ENCODE data around the gene REPIN1.

- TF ChIP-seq, protein P1, sequence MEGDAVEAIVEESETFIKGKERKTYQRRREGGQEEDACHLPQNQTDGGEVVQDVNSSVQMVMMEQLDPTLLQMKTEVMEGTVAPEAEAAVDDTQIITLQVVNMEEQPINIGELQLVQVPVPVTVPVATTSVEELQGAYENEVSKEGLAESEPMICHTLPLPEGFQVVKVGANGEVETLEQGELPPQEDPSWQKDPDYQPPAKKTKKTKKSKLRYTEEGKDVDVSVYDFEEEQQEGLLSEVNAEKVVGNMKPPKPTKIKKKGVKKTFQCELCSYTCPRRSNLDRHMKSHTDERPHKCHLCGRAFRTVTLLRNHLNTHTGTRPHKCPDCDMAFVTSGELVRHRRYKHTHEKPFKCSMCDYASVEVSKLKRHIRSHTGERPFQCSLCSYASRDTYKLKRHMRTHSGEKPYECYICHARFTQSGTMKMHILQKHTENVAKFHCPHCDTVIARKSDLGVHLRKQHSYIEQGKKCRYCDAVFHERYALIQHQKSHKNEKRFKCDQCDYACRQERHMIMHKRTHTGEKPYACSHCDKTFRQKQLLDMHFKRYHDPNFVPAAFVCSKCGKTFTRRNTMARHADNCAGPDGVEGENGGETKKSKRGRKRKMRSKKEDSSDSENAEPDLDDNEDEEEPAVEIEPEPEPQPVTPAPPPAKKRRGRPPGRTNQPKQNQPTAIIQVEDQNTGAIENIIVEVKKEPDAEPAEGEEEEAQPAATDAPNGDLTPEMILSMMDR (IDR thresholded peaks at IDR 0.05), result no peak
- TF ChIP-seq POLR2A (IDR thresholded peaks at IDR 0.05), result no peak
Measured at GRCh38 chr7:150401861-150402631, 33.4 kb downstream of the REPIN1 start.

All from adrenal gland (tissue), 5 donors.